Stimulated activated CD8-positive, alpha-beta memory T cell treated with anti-CD3 and anti-CD28 coated beads, Interleukin-12 subunit alpha, Interleukin-12 subunit beta, amount 100 ng/mL, for 4 hours (primary cell): ENCODE measurements around the gene CFAP20DC.
A peak's percentile ranks its signal among the peaks of the same experiment; 100 is the strongest.
"Not testable (repeated sequence)": the region's sequence is repeated elsewhere in the genome, so short reads cannot be mapped to it uniquely, and the experiment has no call there.

ENCODE experiments used
- DNase-seq: peaks from one replicate; pipeline ENCODE4 v3.0.0-alpha.2; 2020; ENCODE audit warnings: low read depth

Gene CFAP20DC

GRCh38 chr3:59049671-59050331, at the start of gene CFAP20DC:
Gene CFAP20DC (minus strand): TSS chr3:59050025. CDS start chr3:59049631, 394 bp downstream.
- peak; percentile 69 for DNase-seq

- not testable (repeated sequence) for DNase-seq
Measured at GRCh38 chr3:59098516-59098915, 48.7 kb upstream of the CFAP20DC start.

- no peak for DNase-seq
Measured at GRCh38 chr3:59094446-59094845, 44.6 kb upstream of the CFAP20DC start.

- DNase-seq, result no peak
Measured at GRCh38 chr3:59093521-59093920, 43.7 kb upstream of the CFAP20DC start.

- DNase-seq, result no peak
Measured at GRCh38 chr3:59088761-59089160, 38.9 kb upstream of the CFAP20DC start.

- DNase-seq, result no peak
Measured at GRCh38 chr3:59085976-59086375, 36.2 kb upstream of the CFAP20DC start.

- no peak for DNase-seq
Measured at GRCh38 chr3:59084583-59084982, 34.8 kb upstream of the CFAP20DC start.

GRCh38 chr3:59082106-59082505, 32.3 kb upstream of the CFAP20DC start:
- no peak for DNase-seq

- no peak for DNase-seq
Measured at GRCh38 chr3:59081071-59081470, 31.2 kb upstream of the CFAP20DC start.

GRCh38 chr3:59079962-59080361, 30.1 kb upstream of the CFAP20DC start:
- no peak for DNase-seq

- no peak for DNase-seq
Measured at GRCh38 chr3:59074764-59075163, 24.9 kb upstream of the CFAP20DC start.

GRCh38 chr3:59072681-59073080, 22.9 kb upstream of the CFAP20DC start:
- DNase-seq, result no peak

GRCh38 chr3:59069838-59070237, 20.0 kb upstream of the CFAP20DC start:
- DNase-seq, result no peak

GRCh38 chr3:59065240-59065639, 15.4 kb upstream of the CFAP20DC start:
- no peak for DNase-seq

- no peak for DNase-seq
Measured at GRCh38 chr3:59064728-59065127, 14.9 kb upstream of the CFAP20DC start.

GRCh38 chr3:59064276-59064675, 14.5 kb upstream of the CFAP20DC start:
- no peak for DNase-seq

GRCh38 chr3:59056706-59057105, 6.9 kb upstream of the CFAP20DC start:
- DNase-seq, result no peak

GRCh38 chr3:59052803-59053411, 3.1 kb upstream of the CFAP20DC start:
- DNase-seq, result no peak

- not testable (repeated sequence) for DNase-seq
Measured at GRCh38 chr3:59050811-59051414, 1.1 kb upstream of the CFAP20DC start.

- DNase-seq, result no peak
Measured at GRCh38 chr3:59046839-59047238, 3.0 kb downstream of the CFAP20DC start.

- DNase-seq, result no peak
Measured at GRCh38 chr3:59043391-59043790, 6.4 kb downstream of the CFAP20DC start.

GRCh38 chr3:59040902-59041301, 8.9 kb downstream of the CFAP20DC start:
- no peak for DNase-seq

GRCh38 chr3:59027607-59028006, 22.2 kb downstream of the CFAP20DC start:
- no peak for DNase-seq

- no peak for DNase-seq
Measured at GRCh38 chr3:59023612-59024011, 26.2 kb downstream of the CFAP20DC start.
